Kidney (tissue), 14 donors: ENCODE data around the gene CMYA5. TPM values are rescaled to one million over a fixed set of nuclear protein-coding genes. Genes with fewer than 3 reads are reported as not detected.
A peak's percentile ranks its signal among the peaks of the same experiment; 100 is the strongest.

Experiments used
- DNase-seq, 5 donors: peaks; one replicate each; pipeline ENCODE4 v3.0.0-alpha.2; 2013 to 2020
- FAIRE-seq: peaks from 2 replicates; lab custom pipeline; 2012; peaks lifted over from hg19 to GRCh38; lab: Jason Lieb, UNC
- H3K27ac ChIP-seq, 2 donors: one replicate each; pipeline ENCODE4 v1.7.0; 2013; ENCODE audit warnings: low read depth in 2 of 2, low read length in 2 of 2, inconsistent platforms in 1 of 2
- H3K27me3 ChIP-seq: one replicate; pipeline ENCODE4 v1.7.1; 2013; ENCODE audit warnings: low read length, inconsistent platforms; ENCODE audit not compliant: control insufficient read depth, insufficient read depth
- H3K36me3 ChIP-seq, 3 donors: one replicate each; pipeline versions ENCODE4 v1.7.0 to v1.7.1; 2013; ENCODE audit warnings: low read length in 3 of 3, control low read depth in 1 of 3, inconsistent platforms in 1 of 3; ENCODE audit not compliant: insufficient read depth in 3 of 3, control insufficient read depth in 2 of 3
- H3K4me1 ChIP-seq, 3 donors: one replicate each; pipeline versions ENCODE4 v1.7.0 to v1.7.1; 2013; ENCODE audit warnings: low read length in 3 of 3, inconsistent platforms in 1 of 3, low read depth in 1 of 3; ENCODE audit not compliant: control insufficient read depth in 2 of 3, insufficient read depth in 2 of 3
- H3K4me3 ChIP-seq, 3 donors: one replicate each; pipeline versions ENCODE4 v1.7.0 to v1.8.1; 2013; ENCODE audit warnings: low read length in 3 of 3, control low read depth in 1 of 3, inconsistent platforms in 1 of 3
- H3K9ac ChIP-seq, 3 donors: one replicate each; pipeline versions ENCODE4 v1.7.0 to v1.7.1; 2013; ENCODE audit warnings: low read length in 3 of 3, control low read depth in 1 of 3, inconsistent platforms in 1 of 3
- H3K9me3 ChIP-seq, 3 donors: one replicate each; pipeline versions ENCODE4 v1.7.0 to v1.7.1; 2013; ENCODE audit warnings: low read length in 3 of 3, control low read depth in 1 of 3, inconsistent platforms in 1 of 3; ENCODE audit not compliant: control insufficient read depth in 2 of 3, insufficient read depth in 1 of 3
- CTCF ChIP-seq: IDR thresholded peaks from 3 replicates; pipeline ENCODE4 v1.5.1; 2012; ENCODE audit warnings: mild to moderate bottlenecking, moderate library complexity, borderline replicate concordance; ENCODE audit not compliant: insufficient read depth; ENCODE audit errors: extremely low read depth
- intact Hi-C: fragments of 100-400 bp; cut with DNase I; formaldehyde crosslinking; loops from one replicate; pipeline ENCODE4 v1.11.1; 2022
- polyA plus RNA-seq: library from polyadenylated mRNA; stranded (reverse); fragments of 350-450 nt; fragmentation: Illumina TruSeq; extraction: RNeasy Lipid Tissue Mini Kit (QIAGEN cat#74804); gene quantifications from one replicate; pipeline ENCODE4 v1.2.3, GENCODE V29; 2014; ENCODE audit warnings: low read depth, low replicate concordance; ENCODE audit not compliant: insufficient read depth
- total RNA-seq: library from RNA; stranded (reverse); fragmentation: NEBNext Ultra II Directional; extraction: Animal tissue kit (Norgen Biotek cat#: 25700); gene quantifications from one replicate; pipeline ENCODE4 v1.2.1, GENCODE V29; 2021
- donor health status: control.
- donor health status: control.
- donor health status: control.
- donor health status: control.
- donor health status: control.
- donor health status: DM: yes; HTN: yes; CAD: no.
- donor health status: Normal renal cell carcinoma (clear cell type).

CMYA5 gene
- total and polyA plus RNA-seq, 2 donors from 2014 or later, result 6.1 to 6.5 TPM

GRCh38 chr5:79791843-79792242, 102.2 kb downstream of the CMYA5 start:
- Histone ChIP-seq H3K36me3 (no peaks in the 10 kb centered on the region), H3K9ac (no peak overlapping the region), H3K27me3 (no peaks in the 10 kb centered on the region), H3K4me3 (no peak overlapping the region), H3K4me1 (peaks cover 0 to 46% (median 20%) of the 10 kb centered on the region in 3 donors), H3K27ac (peak overlapping the region; percentile 77 to 82), H3K9me3 (no peaks in the 10 kb centered on the region)
- no peak for DNase-seq
- TF ChIP-seq CTCF, result no peak
- no peak for FAIRE-seq
- intact Hi-C loops, result no loop called here

GRCh38 chr5:79792463-79792862, 102.8 kb downstream of the CMYA5 start:
- H3K9me3 ChIP-seq, result no peaks in the 10 kb centered on the region
- FAIRE-seq (no peak), DNase-seq (no peak)
- no peak for TF ChIP-seq CTCF
- peak overlapping the region; percentile 77 to 82 for H3K27ac ChIP-seq
- no peaks in the 10 kb centered on the region for H3K36me3 ChIP-seq
- H3K9ac ChIP-seq, result no peak overlapping the region
- H3K4me1 ChIP-seq, result peaks cover 0 to 42% (median 20%) of the 10 kb centered on the region in 3 donors
- H3K27me3 ChIP-seq, result no peaks in the 10 kb centered on the region
- intact Hi-C loops, result no loop called here
- H3K4me3 ChIP-seq, result no peak overlapping the region

- intact Hi-C loops, result no loop called here
- no peak for TF ChIP-seq CTCF
- Histone ChIP-seq H3K4me1 (peaks cover 0 to 38% (median 20%) of the 10 kb centered on the region in 3 donors), H3K9ac (peak overlapping the region in 1 of 3 donors; percentile 32), H3K27me3 (no peaks in the 10 kb centered on the region), H3K36me3 (no peaks in the 10 kb centered on the region), H3K4me3 (peak overlapping the region in 1 of 3 donors; percentile 12), H3K27ac (peak overlapping the region; percentile 60 to 82), H3K9me3 (no peaks in the 10 kb centered on the region)
- DNase-seq (no peak), FAIRE-seq (no peak)
Measured at GRCh38 chr5:79793304-79793703, 103.7 kb downstream of the CMYA5 start.

- H3K4me1 ChIP-seq, result peaks cover 0 to 38% (median 20%) of the 10 kb centered on the region in 3 donors
- no peaks in the 10 kb centered on the region for H3K36me3 ChIP-seq
- no peaks in the 10 kb centered on the region for H3K27me3 ChIP-seq
- no peaks in the 10 kb centered on the region for H3K9me3 ChIP-seq
- FAIRE-seq (no peak), DNase-seq (no peak)
- H3K4me3 ChIP-seq, result peak overlapping the region in 1 of 3 donors; percentile 12
- intact Hi-C loops, result no loop called here
- H3K27ac ChIP-seq, result peak overlapping the region; percentile 56 to 60
- peak overlapping the region in 1 of 3 donors; percentile 32 for H3K9ac ChIP-seq
- no peak for TF ChIP-seq CTCF
Measured at GRCh38 chr5:79793722-79794121, 104.1 kb downstream of the CMYA5 start.
